Measurements from ENCODE around the gene SPTBN4. TPM values are rescaled to one million over a fixed set of nuclear protein-coding genes. Genes with fewer than 3 reads are reported as not detected.

Gene SPTBN4
- total and polyA plus RNA-seq, 2 experiments from 2014 or later: 0.67 to 1.3 TPM

- Histone ChIP-seq H2AFZ (peak overlapping the region; percentile 54), H3K4me3 (peak overlapping the region; percentile 47), H3K9me3 (ENCODE audit: low read depth) (no peaks in the 10 kb centered on the region), H3K36me3 (replicated peaks; ENCODE audit: insufficient read depth, low read depth) (no peaks in the 10 kb centered on the region), H3K27me3 (no peaks in the 10 kb centered on the region), H3K79me2 (peaks cover 33% of the 10 kb centered on the region), H3K4me1 (ENCODE audit: insufficient read depth) (peaks cover 23% of the 10 kb centered on the region), H3K9me2 (replicated peaks; ENCODE audit: insufficient read depth) (no peaks in the 10 kb centered on the region), H4K20me1 (ENCODE audit: insufficient read depth, poor library complexity, severe bottlenecking) (no peaks in the 10 kb centered on the region), H3K4me2 (peak overlapping the region; percentile 86), H3K27ac (peak overlapping the region; percentile 100)
- 5% methylated on average over 46 of the region's 56 CpGs for WGBS (ENCODE audit: low lambda C conversion rate, missing lambda C conversion rate)
- DNase-seq (ENCODE audit: low spot score): peak; percentile 97
- TF ChIP-seq EZH2 (IDR thresholded peaks at IDR 0.05; ENCODE audit: borderline replicate concordance): no peak
- TF ChIP-seq, protein P1, sequence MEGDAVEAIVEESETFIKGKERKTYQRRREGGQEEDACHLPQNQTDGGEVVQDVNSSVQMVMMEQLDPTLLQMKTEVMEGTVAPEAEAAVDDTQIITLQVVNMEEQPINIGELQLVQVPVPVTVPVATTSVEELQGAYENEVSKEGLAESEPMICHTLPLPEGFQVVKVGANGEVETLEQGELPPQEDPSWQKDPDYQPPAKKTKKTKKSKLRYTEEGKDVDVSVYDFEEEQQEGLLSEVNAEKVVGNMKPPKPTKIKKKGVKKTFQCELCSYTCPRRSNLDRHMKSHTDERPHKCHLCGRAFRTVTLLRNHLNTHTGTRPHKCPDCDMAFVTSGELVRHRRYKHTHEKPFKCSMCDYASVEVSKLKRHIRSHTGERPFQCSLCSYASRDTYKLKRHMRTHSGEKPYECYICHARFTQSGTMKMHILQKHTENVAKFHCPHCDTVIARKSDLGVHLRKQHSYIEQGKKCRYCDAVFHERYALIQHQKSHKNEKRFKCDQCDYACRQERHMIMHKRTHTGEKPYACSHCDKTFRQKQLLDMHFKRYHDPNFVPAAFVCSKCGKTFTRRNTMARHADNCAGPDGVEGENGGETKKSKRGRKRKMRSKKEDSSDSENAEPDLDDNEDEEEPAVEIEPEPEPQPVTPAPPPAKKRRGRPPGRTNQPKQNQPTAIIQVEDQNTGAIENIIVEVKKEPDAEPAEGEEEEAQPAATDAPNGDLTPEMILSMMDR (IDR thresholded peaks at IDR 0.05; ENCODE audit: poor library complexity): peak; percentile 96
Observed at GRCh38 chr19:40420766-40421765, 45.7 kb upstream of the SPTBN4 start.

DNA sequence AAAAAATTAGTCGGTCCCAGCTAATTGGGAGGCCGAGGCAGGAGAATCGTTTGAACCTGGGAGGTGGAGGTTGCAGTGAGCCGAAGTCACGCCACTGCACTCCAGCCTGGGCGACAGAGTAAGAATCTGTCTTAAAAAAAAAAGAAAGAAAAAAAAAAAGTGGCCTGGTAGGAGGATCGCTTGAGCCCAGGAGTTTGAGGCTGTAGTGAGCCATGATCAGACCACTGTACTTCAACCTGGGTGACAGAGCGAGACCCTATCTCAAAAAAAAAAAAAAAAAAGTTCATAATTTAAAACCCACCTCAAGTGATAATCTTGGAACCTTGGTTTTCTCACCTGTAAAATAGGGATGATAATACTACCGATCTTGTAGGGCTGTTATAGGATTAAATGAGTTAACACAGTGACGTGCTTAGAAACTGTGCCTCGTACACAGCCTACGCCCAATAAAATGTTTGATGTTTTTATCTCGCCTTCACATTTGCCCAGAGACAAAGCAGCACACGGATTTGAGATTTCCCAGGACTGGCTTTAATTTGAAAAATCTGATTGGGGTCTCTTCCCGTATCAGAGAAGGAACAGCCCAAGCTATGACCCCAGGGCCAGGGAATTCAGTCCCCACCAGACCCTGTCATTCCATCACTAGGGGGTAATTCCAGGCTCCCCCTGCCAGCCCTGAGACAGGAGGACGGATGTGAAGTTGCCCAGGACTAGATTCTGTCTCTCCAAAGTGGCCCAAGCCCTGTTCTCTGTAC is 44.6 kb upstream of the SPTBN4 start:
- WGBS (ENCODE audit: low lambda C conversion rate, missing lambda C conversion rate): 85% methylated on average over 16 of the region's 16 CpGs
- Histone ChIP-seq H3K4me2 (peak overlapping the region; percentile 86), H3K4me1 (ENCODE audit: insufficient read depth) (peaks cover 19% of the 10 kb centered on the region), H3K9me3 (ENCODE audit: low read depth) (no peaks in the 10 kb centered on the region), H3K27me3 (no peaks in the 10 kb centered on the region), H3K9me2 (replicated peaks; ENCODE audit: insufficient read depth) (no peaks in the 10 kb centered on the region), H3K36me3 (replicated peaks; ENCODE audit: insufficient read depth, low read depth) (no peaks in the 10 kb centered on the region), H4K20me1 (ENCODE audit: insufficient read depth, poor library complexity, severe bottlenecking) (no peaks in the 10 kb centered on the region), H3K79me2 (peaks cover 33% of the 10 kb centered on the region), H3K4me3 (no peak overlapping the region), H2AFZ (no peak overlapping the region), H3K27ac (peak overlapping the region; percentile 100)
- TF ChIP-seq, protein P1 (IDR thresholded peaks at IDR 0.05; ENCODE audit: poor library complexity): no peak
- TF ChIP-seq EZH2 (IDR thresholded peaks at IDR 0.05; ENCODE audit: borderline replicate concordance): no peak
- no peak for TF ChIP-seq EZH2phosphoT487 (IDR thresholded peaks at IDR 0.05; ENCODE audit: low read depth, severe bottlenecking, unreplicated experiment)
- no peak for DNase-seq (ENCODE audit: low spot score)

- peak overlapping the region; percentile 100 for H3K27ac ChIP-seq
- WGBS (ENCODE audit: low lambda C conversion rate, missing lambda C conversion rate): 91% methylated on average over 31 of the region's 31 CpGs
- no peak for DNase-seq (ENCODE audit: low spot score)
- no peaks in the 10 kb centered on the region for H3K9me3 ChIP-seq (ENCODE audit: low read depth)
- no peak overlapping the region for H2AFZ ChIP-seq
- no peak overlapping the region for H3K4me3 ChIP-seq
- TF ChIP-seq, protein P1 (IDR thresholded peaks at IDR 0.05; ENCODE audit: poor library complexity): no peak
- TF ChIP-seq EZH2phosphoT487 (IDR thresholded peaks at IDR 0.05; ENCODE audit: low read depth, severe bottlenecking, unreplicated experiment) (no peak), EZH2 (IDR thresholded peaks at IDR 0.05; ENCODE audit: borderline replicate concordance) (no peak)
- peaks cover 17% of the 10 kb centered on the region for H3K4me1 ChIP-seq (ENCODE audit: insufficient read depth)
- no peaks in the 10 kb centered on the region for H3K27me3 ChIP-seq
- no peak overlapping the region for H3K4me2 ChIP-seq
- H3K9me2 ChIP-seq (replicated peaks; ENCODE audit: insufficient read depth): no peaks in the 10 kb centered on the region
- H3K36me3 ChIP-seq (replicated peaks; ENCODE audit: insufficient read depth, low read depth): no peaks in the 10 kb centered on the region
- H3K79me2 ChIP-seq: peaks cover 33% of the 10 kb centered on the region
- H4K20me1 ChIP-seq (ENCODE audit: insufficient read depth, poor library complexity, severe bottlenecking): no peaks in the 10 kb centered on the region
Observed at GRCh38 chr19:40422748-40423566, 43.8 kb upstream of the SPTBN4 start.
